Measurements from ENCODE around the gene SORBS2. TPM values are rescaled to one million over a fixed set of nuclear protein-coding genes. Genes with fewer than 3 reads are reported as not detected.

Gene SORBS2
- total RNA-seq, 1 experiment from 2014 or later = 0.34 TPM

DNA sequence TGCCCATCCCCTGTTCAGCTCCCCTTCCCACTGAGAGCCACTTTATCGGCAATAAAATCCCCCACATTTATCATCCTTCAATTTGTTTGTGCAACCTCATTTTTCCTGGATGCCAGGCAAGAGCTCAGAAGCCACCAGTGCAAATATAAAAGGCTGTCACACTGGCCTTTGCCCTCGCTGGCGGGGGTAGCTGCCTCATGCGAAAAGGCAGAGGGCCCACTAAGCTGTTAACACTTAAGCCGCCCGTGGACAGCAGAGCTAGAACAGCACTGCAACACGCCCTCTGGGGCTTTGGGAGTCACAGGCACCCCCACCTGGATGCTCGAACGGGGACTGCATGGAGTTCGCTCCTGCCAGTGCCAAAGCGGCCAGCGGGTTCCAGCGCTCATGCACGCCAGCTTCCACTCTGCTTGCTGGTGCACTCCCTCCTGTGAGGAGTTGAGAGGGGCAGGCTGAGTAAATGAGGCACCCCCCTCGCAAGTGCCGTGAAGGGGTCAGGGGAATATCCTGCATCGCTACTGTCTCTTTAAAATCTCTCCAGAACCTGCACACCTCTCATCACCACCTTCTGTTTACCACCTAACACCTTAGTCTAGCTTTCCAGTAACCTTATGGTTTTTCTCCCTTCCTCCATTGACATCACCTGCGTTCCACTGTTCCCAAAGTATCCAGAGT, 99.5 kb downstream of the SORBS2 start:
- BruUV-seq (replicated peaks) = no TSS peak
- TF ChIP-seq, protein P1, sequence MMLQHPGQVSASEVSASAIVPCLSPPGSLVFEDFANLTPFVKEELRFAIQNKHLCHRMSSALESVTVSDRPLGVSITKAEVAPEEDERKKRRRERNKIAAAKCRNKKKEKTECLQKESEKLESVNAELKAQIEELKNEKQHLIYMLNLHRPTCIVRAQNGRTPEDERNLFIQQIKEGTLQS (IDR thresholded peaks at IDR 0.05) = no peak
- no peak for TF ChIP-seq CBX3 (IDR thresholded peaks at IDR 0.05; ENCODE audit: low read depth)
- no peak for TF ChIP-seq ZNF274 (IDR thresholded peaks at IDR 0.05; ENCODE audit: low read depth, low read length)
- TF ChIP-seq YY1 (IDR thresholded peaks at IDR 0.05; ENCODE audit: extremely low read depth, insufficient replicate concordance, low read depth, low read length) = no peak
- TF ChIP-seq RAD21 (IDR thresholded peaks at IDR 0.05; ENCODE audit: low read depth) = no peak
- TF ChIP-seq TCF7L2 (IDR thresholded peaks at IDR 0.05; ENCODE audit: borderline replicate concordance, extremely low read depth, insufficient read depth, insufficient read length) = no peak
- TF ChIP-seq POLR2AphosphoS5 (IDR thresholded peaks at IDR 0.05; ENCODE audit: low read depth, low read length) = no peak
- TF ChIP-seq, protein P2, sequence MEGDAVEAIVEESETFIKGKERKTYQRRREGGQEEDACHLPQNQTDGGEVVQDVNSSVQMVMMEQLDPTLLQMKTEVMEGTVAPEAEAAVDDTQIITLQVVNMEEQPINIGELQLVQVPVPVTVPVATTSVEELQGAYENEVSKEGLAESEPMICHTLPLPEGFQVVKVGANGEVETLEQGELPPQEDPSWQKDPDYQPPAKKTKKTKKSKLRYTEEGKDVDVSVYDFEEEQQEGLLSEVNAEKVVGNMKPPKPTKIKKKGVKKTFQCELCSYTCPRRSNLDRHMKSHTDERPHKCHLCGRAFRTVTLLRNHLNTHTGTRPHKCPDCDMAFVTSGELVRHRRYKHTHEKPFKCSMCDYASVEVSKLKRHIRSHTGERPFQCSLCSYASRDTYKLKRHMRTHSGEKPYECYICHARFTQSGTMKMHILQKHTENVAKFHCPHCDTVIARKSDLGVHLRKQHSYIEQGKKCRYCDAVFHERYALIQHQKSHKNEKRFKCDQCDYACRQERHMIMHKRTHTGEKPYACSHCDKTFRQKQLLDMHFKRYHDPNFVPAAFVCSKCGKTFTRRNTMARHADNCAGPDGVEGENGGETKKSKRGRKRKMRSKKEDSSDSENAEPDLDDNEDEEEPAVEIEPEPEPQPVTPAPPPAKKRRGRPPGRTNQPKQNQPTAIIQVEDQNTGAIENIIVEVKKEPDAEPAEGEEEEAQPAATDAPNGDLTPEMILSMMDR (IDR thresholded peaks at IDR 0.05 in 2 of 3, conservative IDR thresholded peaks at IDR 0.05 in 1 of 3; ENCODE audit: borderline replicate concordance in 1 of 3, insufficient read depth in 1 of 3, low read depth in 2 of 3, low read length in 2 of 3) = no peak
- TF ChIP-seq CEBPB (IDR thresholded peaks at IDR 0.05; ENCODE audit: low read depth) = no peak
- TF ChIP-seq JUND (IDR thresholded peaks at IDR 0.05) = no peak
- no peak for TF ChIP-seq FOSL1 (IDR thresholded peaks at IDR 0.05; ENCODE audit: low read depth)
- TF ChIP-seq EZH2phosphoT487 (IDR thresholded peaks at IDR 0.05; ENCODE audit: borderline replicate concordance) = no peak
- no peak for TF ChIP-seq EZH2 (IDR thresholded peaks at IDR 0.05)
- TF ChIP-seq, protein P3, sequence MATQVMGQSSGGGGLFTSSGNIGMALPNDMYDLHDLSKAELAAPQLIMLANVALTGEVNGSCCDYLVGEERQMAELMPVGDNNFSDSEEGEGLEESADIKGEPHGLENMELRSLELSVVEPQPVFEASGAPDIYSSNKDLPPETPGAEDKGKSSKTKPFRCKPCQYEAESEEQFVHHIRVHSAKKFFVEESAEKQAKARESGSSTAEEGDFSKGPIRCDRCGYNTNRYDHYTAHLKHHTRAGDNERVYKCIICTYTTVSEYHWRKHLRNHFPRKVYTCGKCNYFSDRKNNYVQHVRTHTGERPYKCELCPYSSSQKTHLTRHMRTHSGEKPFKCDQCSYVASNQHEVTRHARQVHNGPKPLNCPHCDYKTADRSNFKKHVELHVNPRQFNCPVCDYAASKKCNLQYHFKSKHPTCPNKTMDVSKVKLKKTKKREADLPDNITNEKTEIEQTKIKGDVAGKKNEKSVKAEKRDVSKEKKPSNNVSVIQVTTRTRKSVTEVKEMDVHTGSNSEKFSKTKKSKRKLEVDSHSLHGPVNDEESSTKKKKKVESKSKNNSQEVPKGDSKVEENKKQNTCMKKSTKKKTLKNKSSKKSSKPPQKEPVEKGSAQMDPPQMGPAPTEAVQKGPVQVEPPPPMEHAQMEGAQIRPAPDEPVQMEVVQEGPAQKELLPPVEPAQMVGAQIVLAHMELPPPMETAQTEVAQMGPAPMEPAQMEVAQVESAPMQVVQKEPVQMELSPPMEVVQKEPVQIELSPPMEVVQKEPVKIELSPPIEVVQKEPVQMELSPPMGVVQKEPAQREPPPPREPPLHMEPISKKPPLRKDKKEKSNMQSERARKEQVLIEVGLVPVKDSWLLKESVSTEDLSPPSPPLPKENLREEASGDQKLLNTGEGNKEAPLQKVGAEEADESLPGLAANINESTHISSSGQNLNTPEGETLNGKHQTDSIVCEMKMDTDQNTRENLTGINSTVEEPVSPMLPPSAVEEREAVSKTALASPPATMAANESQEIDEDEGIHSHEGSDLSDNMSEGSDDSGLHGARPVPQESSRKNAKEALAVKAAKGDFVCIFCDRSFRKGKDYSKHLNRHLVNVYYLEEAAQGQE (IDR thresholded peaks at IDR 0.05; ENCODE audit: low read depth) = no peak
- TF ChIP-seq ZBTB33 (IDR thresholded peaks at IDR 0.05; ENCODE audit: extremely low read depth, insufficient replicate concordance, low read length) = no peak
- no peak for TF ChIP-seq EGR1 (IDR thresholded peaks at IDR 0.05; ENCODE audit: low read depth)
- TF ChIP-seq SRF (IDR thresholded peaks at IDR 0.05; ENCODE audit: low read depth) = no peak
- no peak for TF ChIP-seq SIN3A (IDR thresholded peaks at IDR 0.05; ENCODE audit: low read depth)
- Histone ChIP-seq H3K9me3 (ENCODE audit: control insufficient read depth in 1 of 2, insufficient read depth in 1 of 2, low read depth in 1 of 2, low read length in 2 of 2) (no peaks in the 10 kb centered on the region), H3K4me1 (ENCODE audit: control insufficient read depth in 1 of 2, insufficient read depth in 2 of 2, low read length in 2 of 2) (no peaks in the 10 kb centered on the region), H3K4me2 (ENCODE audit: low read length) (no peak overlapping the region), H2AFZ (ENCODE audit: low read depth, low read length, poor library complexity, severe bottlenecking) (no peak overlapping the region), H3K27ac (ENCODE audit: low read depth, low read length) (no peak overlapping the region), H3K36me3 (ENCODE audit: control insufficient read depth in 1 of 2, insufficient read depth in 2 of 2, low read length in 2 of 2) (no peaks in the 10 kb centered on the region), H4K20me1 (ENCODE audit: insufficient read depth) (no peaks in the 10 kb centered on the region), H3K4me3 (replicated peaks in 1 of 2; ENCODE audit: low read depth in 1 of 2, low read length in 2 of 2) (no peak overlapping the region), H3K9ac (ENCODE audit: low read length) (no peak overlapping the region), H3K79me2 (ENCODE audit: insufficient read depth, low read length) (no peaks in the 10 kb centered on the region), H3K27me3 (ENCODE audit: insufficient read depth, low read length) (no peaks in the 10 kb centered on the region), H3K9me2 (ENCODE audit: insufficient read depth) (no peaks in the 10 kb centered on the region)
- POLR2A ChIA-PET = no interaction called here
- ATAC-seq = no peak
- no peak for DNase-seq (ENCODE audit: low read depth, low spot score)
- RAD21 ChIA-PET (ENCODE audit: low non-redundant PET in 1 of 2, low total read pairs in 2 of 2, uncharacterized antibody in 2 of 2, unreplicated experiment in 2 of 2) = no interaction called here
- CTCF ChIA-PET = no interaction called here
- intact Hi-C loops (cut with micrococcal nuclease) = no loop called here
